ENCODE data around the gene PIP4K2A.

The PIP4K2A gene

GRCh38 chr10:22655312-22655981, 58.9 kb downstream of the PIP4K2A start:
- no peak for DNase-seq (ENCODE audit: low read depth)
- no peak for TF ChIP-seq CTCF (IDR thresholded peaks at IDR 0.05; ENCODE audit: low read depth, low read length, missing control alignments)
- H3K4me3 ChIP-seq (ENCODE audit: low read depth, low read length): no peak overlapping the region

GRCh38 chr10:22652988-22653481, 61.3 kb downstream of the PIP4K2A start:
- no peak for DNase-seq (ENCODE audit: low read depth)
- no peak overlapping the region for H3K4me3 ChIP-seq (ENCODE audit: low read depth, low read length)
- no peak for TF ChIP-seq CTCF (IDR thresholded peaks at IDR 0.05; ENCODE audit: low read depth, low read length, missing control alignments)

- DNase-seq (ENCODE audit: low read depth): no peak
- no peak for TF ChIP-seq CTCF (IDR thresholded peaks at IDR 0.05; ENCODE audit: low read depth, low read length, missing control alignments)
- no peak overlapping the region for H3K4me3 ChIP-seq (ENCODE audit: low read depth, low read length)
Observed at GRCh38 chr10:22651276-22651980, 63.0 kb downstream of the PIP4K2A start.

- no peak overlapping the region; the same call in 1 of the 2 replicates for H3K4me3 ChIP-seq (ENCODE audit: low read depth, low read length)
- no peak for TF ChIP-seq CTCF (IDR thresholded peaks at IDR 0.05; ENCODE audit: low read depth, low read length, missing control alignments)
- no peak for DNase-seq (ENCODE audit: low read depth)
Observed at GRCh38 chr10:22649994-22650393, 64.4 kb downstream of the PIP4K2A start.

GRCh38 chr10:22649390-22649841, 65.0 kb downstream of the PIP4K2A start:
- no peak for TF ChIP-seq CTCF (IDR thresholded peaks at IDR 0.05; ENCODE audit: low read depth, low read length, missing control alignments)
- H3K4me3 ChIP-seq (ENCODE audit: low read depth, low read length): no peak overlapping the region; the same call in 1 of the 2 replicates
- no peak for DNase-seq (ENCODE audit: low read depth)

GRCh38 chr10:22648547-22648961, 65.8 kb downstream of the PIP4K2A start:
- no peak for TF ChIP-seq CTCF (IDR thresholded peaks at IDR 0.05; ENCODE audit: low read depth, low read length, missing control alignments)
- no peak overlapping the region; the same call in 1 of the 2 replicates for H3K4me3 ChIP-seq (ENCODE audit: low read depth, low read length)

More at GRCh38 chr10:22648547-22648961, 65.8 kb downstream of the PIP4K2A start:
- DNase-seq (ENCODE audit: low read depth): no peak

Data from GM12864 (cell line).